Suprapubic skin (tissue), 3 donors: Measurements from ENCODE around the gene MAGEA9.
"Not testable (repeated sequence)": the region's sequence is repeated elsewhere in the genome, so short reads cannot be mapped to it uniquely, and the experiment has no call there.

Experiments
- CTCF ChIP-seq, 2 donors: fragments of 200-600 bp in 1 of 2; fragments of 450-650 bp in 1 of 2; sonication (generic) in 1 of 2; IDR thresholded peaks; one replicate each; pipeline ENCODE4 v1.5.1; 2016 to 2019; ENCODE audit warnings: antibody characterized with exemption in 2 of 2, mild to moderate bottlenecking in 1 of 2, moderate library complexity in 1 of 2
- POLR2AphosphoS5 ChIP-seq, 3 donors: sonication (generic); formaldehyde crosslinking; IDR thresholded peaks; one replicate each; pipeline ENCODE4 v1.6.1; 2017; ENCODE audit warnings: antibody characterized with exemption in 3 of 3

- not testable (repeated sequence) for TF ChIP-seq CTCF, POLR2AphosphoS5 (IDR thresholded peaks at IDR 0.05)
Measured at GRCh38 chrX:149773026-149773425, 8.7 kb upstream of the MAGEA9 start.
